SK-N-MC (cell line): Measurements from ENCODE around the gene RPL41.

ENCODE experiments used
- EZH2 ChIP-seq: fragments of 200-600 bp; sonication (generic); IDR thresholded peaks from one replicate; pipeline ENCODE4 v1.6.1; 2017; ENCODE audit warnings: antibody characterized with exemption
- FOXP2 ChIP-seq: optimal IDR thresholded peaks from 2 replicates; pipeline ENCODE3; 2011; ENCODE audit warnings: mild to moderate bottlenecking, moderate library complexity; ENCODE audit not compliant: insufficient read depth; ENCODE audit errors: extremely low read length, control extremely low read depth
- POLR2AphosphoS5 ChIP-seq: IDR thresholded peaks from 2 replicates; pipeline ENCODE4 v1.6.1; 2012; ENCODE audit warnings: mild to moderate bottlenecking, low read depth, low read length, borderline replicate concordance

DNA sequence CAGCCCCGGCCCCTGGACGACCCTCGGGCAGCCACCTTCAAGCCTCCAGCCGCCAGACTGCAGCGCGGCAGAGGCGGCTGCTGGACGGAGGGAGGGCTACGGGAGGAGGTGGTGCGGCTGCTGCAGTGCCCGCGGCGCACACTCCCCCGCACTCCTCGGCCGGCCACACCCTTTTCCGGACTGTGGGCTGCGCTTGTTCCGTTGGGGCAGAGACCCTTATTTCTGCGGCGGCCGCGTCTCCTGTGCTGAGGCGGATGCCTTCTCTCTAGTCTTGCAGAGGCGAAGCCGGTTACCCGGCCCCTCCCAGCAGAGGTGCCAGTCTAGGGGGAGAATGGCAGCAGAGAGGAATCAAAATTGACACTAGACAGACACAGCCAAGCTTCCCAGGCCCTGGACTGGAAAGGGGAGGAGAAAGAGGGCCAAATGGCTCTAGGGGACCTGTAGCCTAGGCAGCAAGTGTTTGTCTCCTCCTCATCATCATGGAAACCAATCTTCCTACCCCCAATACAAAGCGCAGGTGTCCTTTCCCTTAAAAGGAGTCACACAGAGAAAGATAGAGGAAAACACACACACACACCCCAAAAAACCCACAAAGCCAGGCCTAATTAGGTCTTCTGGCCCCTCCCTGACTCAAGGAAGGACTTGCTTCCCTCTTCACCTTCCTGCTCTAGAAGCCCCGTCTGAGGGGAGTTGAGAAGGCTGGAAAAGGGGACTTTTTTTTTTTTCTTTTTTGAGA lies 12.9 kb downstream of the RPL41 start:
- no peak for TF ChIP-seq EZH2
- no peak for TF ChIP-seq FOXP2
- peak; percentile 41; the same call in 1 of the 2 replicates for TF ChIP-seq POLR2AphosphoS5
